Stimulated activated CD8-positive, alpha-beta memory T cell treated with anti-CD3 and anti-CD28 coated beads, Interleukin-12 subunit alpha, Interleukin-12 subunit beta, amount 100 ng/mL, for 1 hour (primary cell): ENCODE data around the gene PHACTR3.

ENCODE experiments used
- DNase-seq: peaks from one replicate; pipeline ENCODE4 v3.0.0-alpha.2; 2020; ENCODE audit warnings: low read depth

Gene PHACTR3

GRCh38 chr20:59778615-59779200, 174.4 kb downstream of the PHACTR3 start:
- DNase-seq, result no peak

DNA sequence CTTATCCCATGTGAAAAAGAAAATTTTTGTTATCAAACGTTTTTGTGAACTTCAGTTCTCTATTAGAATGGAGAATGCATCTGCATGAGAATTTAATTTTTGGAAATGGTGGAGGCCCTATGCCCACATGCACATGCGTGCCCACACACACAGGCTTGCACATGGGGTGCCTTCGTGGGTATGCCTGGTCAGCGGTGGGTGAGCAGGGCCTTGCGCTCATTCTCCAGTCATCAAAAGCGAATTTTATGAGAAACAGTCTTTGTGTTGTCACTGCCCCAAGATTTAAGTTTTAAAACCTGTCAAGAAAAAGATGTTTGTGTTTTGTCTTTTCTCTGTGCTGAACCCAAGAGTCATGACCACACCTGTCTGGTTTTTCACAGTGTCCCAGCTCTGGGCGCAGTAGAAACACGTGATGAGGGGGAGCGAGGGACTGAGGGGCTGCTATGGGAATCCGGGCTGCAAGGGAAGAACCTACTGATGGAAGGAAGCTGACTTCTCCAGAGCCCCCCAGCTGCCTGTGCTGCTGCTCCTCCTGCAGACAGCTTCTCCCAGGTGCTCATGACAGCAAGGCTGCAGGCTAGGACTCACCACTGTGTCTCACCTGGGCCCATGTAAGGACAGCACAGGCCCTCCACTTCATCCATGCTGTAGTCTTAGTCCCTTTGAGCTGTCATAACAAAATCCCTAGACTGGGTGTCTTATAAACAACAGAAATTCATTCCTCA, 175.5 kb downstream of the PHACTR3 start:
- no peak for DNase-seq

- DNase-seq, result no peak
These were observed 176.3 kb downstream of the PHACTR3 start for GRCh38 chr20:59780494-59781185.

DNA sequence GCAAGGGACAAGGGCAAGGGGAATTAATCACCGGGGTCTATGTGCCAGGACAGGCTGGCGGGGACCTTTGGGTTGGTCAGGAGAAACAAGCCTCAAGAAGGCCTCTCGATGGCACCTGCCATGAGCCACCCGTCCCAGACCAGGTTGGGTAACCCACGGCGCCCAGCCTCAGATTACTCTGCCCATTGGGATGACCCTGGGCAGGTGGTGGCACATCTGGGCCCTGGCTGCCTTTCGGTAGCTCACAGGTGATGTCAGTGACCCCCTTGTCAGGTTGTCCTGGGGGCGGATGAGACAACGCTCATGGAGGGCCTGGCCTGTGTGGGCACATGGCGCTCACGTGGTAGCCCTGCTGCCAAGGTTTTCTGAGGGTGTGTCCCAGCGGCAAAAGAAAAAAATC, 176.9 kb downstream of the PHACTR3 start:
- DNase-seq, result no peak

DNA sequence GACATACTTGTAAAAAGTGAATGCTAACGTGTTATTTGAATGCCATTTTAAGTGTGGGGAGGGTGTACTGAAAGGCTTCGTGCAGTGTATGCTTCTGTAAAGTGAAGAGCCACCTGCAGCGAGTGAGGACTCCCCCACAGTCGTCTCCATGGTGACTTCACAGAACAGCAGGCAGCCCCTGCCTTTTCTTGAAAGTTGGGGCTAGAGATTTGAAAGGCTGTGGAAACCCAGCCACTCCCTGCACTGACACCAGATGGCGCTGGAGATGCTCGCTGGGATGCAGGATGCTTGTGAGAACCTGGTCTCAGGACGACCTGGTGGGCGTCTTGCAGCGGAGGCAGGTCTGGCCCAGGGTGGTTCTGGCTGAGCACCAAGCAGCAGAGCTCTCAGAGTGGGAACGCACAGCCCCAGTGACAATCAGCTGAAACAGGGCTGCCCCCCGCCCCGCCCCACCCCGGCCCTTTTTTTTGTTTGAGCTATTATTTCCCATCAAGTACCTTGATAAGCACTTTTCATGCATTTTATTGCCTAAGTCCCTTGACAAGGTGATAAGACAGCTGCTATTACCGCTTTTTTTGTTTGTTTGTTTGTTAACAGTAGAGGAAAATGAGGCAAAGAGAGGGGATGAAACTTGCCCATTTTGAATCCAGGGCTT, 178.8 kb downstream of the PHACTR3 start:
- no peak for DNase-seq

GRCh38 chr20:59783641-59784010, 179.3 kb downstream of the PHACTR3 start:
- no peak for DNase-seq

- DNase-seq, result no peak
These were observed 180.0 kb downstream of the PHACTR3 start for GRCh38 chr20:59784365-59784764.

- DNase-seq, result no peak
These were observed 180.7 kb downstream of the PHACTR3 start for GRCh38 chr20:59784791-59785668.

- DNase-seq, result no peak
These were observed 181.3 kb downstream of the PHACTR3 start for GRCh38 chr20:59785669-59785959.

DNA sequence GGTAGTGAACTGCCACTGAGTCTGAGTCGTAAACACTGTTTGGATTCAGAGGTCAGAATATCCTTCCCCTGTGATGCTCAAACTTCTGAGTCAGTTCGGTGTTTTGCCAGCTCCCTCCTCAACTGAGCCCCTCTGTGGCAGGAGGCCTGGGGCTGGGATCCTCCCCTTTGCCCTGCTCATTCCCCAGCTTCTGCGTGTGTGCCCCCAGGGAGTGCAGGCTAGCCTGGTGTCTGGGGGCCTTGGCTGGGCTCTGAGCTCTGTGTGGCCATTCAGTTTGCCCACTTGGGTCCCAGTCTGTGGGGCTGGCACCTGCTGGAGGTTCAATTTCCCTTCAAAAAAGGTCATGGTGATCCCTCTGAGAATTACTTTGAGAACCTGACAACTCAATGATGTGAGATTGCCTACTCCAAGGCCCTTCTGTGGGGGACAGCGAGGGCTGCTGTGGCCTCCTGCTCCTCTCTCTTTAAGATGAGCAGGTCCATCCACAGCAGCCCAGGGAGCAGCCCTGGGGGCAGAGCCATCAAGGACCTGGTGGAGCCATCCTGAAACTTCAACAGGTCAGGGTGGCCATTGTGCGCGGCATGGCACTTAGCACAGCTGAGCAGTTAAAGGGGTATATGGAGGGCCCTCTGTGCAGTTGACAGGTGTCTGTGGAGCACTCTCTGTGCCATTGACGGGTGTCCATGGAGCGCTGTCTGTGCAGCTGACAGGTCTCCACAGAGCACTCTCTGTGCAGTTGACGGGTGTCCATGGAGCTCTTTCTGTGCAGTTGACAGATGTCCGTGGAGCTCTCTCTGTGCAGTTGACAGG, 181.9 kb downstream of the PHACTR3 start:
- no peak for DNase-seq

DNA sequence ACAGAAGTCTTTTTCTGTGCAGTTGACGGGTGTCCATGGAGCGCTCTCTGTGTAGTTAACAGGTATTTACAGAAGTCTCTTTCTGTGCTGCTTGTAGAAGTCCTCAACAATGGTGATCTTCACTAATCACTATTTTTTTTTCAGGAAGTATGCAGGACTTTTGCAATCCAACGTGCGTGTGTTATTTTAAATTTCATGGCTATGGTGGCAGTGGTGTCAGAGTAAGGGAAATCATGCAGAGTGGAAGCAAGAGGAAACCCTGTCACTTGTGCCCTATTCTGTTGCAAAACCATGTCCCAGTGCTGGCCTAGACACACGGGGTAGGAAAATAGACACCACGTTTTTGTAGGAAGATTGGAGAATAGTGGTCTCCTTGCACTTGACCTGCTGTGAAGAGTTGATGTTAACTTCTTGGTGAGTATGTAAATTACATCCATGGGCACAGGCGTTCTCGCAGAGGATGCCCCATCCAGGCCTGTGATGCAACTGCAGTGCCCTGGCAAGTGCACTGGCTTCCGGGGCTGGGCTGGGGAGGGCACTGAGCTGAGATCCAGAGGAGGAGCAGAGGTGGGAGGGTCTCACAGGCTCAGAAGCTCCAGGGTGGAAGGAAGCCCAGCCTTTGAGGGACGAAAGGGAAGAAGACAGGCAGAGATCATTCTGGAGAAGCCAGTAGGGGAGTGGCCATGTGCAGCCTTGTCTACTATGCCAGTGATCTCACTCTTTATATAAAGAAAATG, 182.6 kb downstream of the PHACTR3 start:
- DNase-seq, result no peak

- DNase-seq, result no peak
These were observed 183.2 kb downstream of the PHACTR3 start for GRCh38 chr20:59787538-59787890.

DNA sequence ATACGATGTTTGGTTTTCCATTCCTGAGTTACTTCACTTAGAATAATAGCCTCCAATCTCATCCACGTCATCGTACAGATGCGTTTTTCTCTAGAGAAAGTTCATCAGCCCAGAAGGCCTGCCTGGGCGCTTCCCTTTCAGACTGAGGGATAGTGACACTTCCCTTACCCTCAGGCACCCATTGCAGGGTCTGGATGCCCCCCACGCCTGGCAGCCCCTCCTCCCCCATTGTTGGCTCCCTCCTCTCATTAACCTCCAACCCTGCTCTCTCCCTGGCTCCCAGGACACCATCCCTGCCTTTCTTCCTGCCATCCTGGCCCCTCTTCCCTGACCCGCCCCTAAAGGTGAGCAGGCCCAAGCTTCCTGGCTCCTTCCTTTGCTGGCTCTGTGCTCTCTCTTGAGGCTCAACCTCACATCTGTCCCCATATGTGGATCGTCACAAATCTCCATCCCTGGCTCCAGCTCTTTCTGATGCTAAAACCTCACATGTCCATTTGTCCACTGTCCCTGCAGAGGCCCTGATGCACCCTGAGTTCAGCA, 183.9 kb downstream of the PHACTR3 start:
- no peak for DNase-seq

DNA sequence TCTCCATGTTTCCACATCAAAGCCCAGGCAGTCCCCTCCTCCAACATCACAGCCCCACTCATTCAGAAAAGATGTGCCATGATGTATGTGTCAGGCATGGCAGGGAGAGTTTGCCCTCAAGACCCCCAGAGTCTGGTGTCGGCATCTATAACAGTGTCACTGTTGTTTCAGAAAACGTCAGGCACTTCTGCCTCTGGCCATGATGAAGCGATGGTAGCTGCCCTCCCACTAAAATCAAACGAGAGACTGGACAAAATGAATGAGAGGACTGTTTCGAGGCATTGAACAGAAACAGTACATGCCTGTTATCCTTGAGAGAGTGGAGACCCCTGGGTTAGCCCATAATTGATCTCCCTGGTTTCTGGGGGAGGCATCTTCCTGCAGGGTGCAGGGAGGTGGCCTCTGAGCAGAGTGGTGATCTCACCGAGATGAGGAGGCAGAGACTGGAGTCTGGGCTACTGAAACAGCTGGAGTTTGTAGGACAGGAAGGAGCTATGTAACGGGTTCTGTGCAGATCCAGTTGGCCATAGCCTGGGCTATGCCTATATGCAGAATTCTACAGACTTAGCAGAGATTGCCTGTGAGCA, 184.6 kb downstream of the PHACTR3 start:
- DNase-seq, result no peak

- DNase-seq, result no peak
These were observed 185.3 kb downstream of the PHACTR3 start for GRCh38 chr20:59789686-59790085.

DNA sequence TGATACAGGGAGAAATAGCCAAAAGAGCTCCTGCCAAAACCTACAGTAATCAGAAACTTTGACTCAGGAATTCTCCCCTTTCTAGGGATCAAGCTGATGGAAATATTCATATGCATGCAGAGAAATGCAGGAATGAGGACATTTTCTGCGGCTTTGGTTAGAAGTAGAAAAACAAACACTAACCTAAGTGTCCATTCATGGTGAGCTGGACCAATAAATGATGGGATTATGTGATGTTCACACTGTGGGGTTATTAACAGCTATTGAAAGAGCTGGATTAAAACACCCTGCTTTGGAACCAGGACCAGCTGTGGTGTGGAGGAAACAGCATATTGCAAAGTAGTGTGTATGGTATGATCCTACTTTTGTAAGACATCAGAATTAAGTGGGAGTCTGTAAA, 186.0 kb downstream of the PHACTR3 start:
- DNase-seq, result no peak

GRCh38 chr20:59792300-59792699, 188.0 kb downstream of the PHACTR3 start:
- no peak for DNase-seq

GRCh38 chr20:59794555-59794954, 190.2 kb downstream of the PHACTR3 start:
- DNase-seq, result no peak

GRCh38 chr20:59800309-59800708, 196.0 kb downstream of the PHACTR3 start:
- DNase-seq, result no peak

GRCh38 chr20:59802018-59802417, 197.7 kb downstream of the PHACTR3 start:
- DNase-seq, result no peak
